Articular chondrocyte of knee joint (primary cell): ENCODE measurements around the gene DHDDS. TPM values are rescaled to one million over a fixed set of nuclear protein-coding genes. Genes with fewer than 3 reads are reported as not detected.

ENCODE experiments used
- total RNA-seq: library from RNA; depleted of rRNA; stranded (reverse); fragments of >200 nt; gene quantifications from 2 replicates; pipeline ENCODE4 v1.2.3, GENCODE V29; 2012

DHDDS gene
- total RNA-seq: 59.5 and 71.0 TPM in 2 replicates

DNA sequence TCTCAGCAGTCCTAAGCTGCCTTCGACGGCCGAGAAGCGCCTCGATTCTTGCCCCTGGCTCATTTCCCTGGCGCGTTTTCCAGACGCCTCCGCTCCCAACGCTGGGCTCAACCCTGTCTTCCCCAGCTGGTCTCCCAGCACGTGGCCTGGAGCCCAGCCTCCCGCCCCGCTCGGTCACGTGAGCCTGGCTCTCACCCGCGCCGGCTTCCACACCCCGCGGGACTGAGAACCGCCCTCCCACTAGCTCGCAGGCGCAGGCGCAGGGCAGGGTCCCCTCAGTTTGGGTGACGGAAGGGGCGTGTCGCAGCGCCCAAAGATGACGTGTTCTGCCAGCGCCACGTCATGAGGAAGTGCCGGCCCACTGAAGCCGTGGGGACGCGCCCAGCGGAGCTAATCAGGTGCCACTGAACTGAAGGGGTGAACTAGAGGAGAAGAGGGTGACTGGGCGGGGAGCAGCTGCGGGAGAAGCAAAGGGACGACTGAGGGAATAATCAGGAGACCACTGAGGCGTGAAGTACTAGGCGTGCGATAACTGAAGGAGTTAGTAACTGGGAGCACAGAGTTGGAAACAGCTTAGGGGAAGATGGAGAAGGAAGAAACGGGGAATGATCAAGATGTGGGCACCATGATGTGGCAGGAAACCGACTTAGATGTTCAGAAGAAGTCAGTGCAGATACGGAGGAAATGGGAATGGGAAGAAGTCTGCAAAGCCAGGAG lies at the start of gene DHDDS:
TSS of gene DHDDS (plus strand) at position 343 of the 717 bp plus-strand sequence. CDS start 625 bp downstream, outside the sequence.

GRCh38 chr1:26410706-26411623 lies 21.2 kb upstream of the DHDDS start, which contains the start of gene LIN28A:
Gene LIN28A (plus strand): TSS chr1:26410817. CDS start chr1:26410892, 75 bp downstream.

DNA sequence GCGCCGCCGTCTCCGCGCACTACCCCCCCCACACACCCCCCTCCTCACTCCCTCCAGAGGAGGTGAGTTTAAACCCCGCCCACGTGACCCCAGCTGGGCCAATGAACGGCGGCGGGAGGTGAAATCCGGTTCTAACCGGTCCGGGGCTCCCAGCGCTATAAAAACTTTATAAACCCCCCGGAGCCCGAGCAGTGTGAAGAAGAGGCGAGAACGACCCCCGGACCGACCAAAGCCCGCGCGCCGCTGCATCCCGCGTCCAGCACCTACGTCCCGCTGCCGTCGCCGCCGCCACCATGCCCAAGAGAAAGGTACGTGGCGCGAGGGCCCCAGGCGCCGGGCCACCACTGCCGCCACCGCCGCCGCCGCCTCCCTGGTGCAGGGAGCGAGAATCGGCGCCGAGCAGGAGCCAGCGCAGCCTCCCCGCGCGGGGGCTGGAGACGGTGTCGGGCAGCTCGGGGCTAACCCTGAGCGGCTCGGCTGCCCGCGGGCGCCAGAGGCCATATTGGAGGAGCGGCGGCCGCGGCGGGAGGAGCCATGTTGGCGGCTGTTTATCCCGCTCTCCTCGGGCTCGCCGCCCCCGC lies 40.3 kb downstream of the DHDDS start, which contains the start of gene HMGN2:
TSS of gene HMGN2 (plus strand) at position 121 of the 581 bp plus-strand sequence. CDS start at position 294, 173 bp downstream.

Other genes with a start within 250 kb of the DHDDS start
- not detected in 2 replicates for gene CATSPER4, start 241.7 kb upstream of the DHDDS start, total RNA-seq
- 10.8 and 11.9 TPM in 2 replicates for gene CEP85, start 198.1 kb upstream of the DHDDS start, total RNA-seq
- 67.5 and 71.7 TPM in 2 replicates for gene SH3BGRL3, start 152.2 kb upstream of the DHDDS start, total RNA-seq
- gene UBXN11, start 125.7 kb upstream of the DHDDS start, total RNA-seq: 5.7 and 6.8 TPM in 2 replicates
- not detected in 2 replicates for gene CD52, start 114.4 kb upstream of the DHDDS start, total RNA-seq
- gene CRYBG2, start 78.2 kb upstream of the DHDDS start, total RNA-seq: not detected in 2 replicates
- not detected in 2 replicates for gene ZNF683, start 59.6 kb upstream of the DHDDS start, total RNA-seq
- not detected in 2 replicates for gene LIN28A, start 21.5 kb upstream of the DHDDS start, total RNA-seq
- gene HMGN2, start 40.1 kb downstream of the DHDDS start, total RNA-seq: 382 and 413 TPM in 2 replicates
- 3.5 and 4.2 TPM in 2 replicates for gene RPS6KA1, start 97.4 kb downstream of the DHDDS start, total RNA-seq